Uterus (tissue), 2 donors: ENCODE results near the gene TUBA1B.

Experiments used
- POLR2A ChIP-seq, 2 donors: fragments of 450-650 bp; IDR thresholded peaks; one replicate each; pipeline ENCODE4 v1.6.1; 2016; ENCODE audit warnings: antibody characterized with exemption in 2 of 2, mild to moderate bottlenecking in 1 of 2, moderate library complexity in 1 of 2
- TF ChIP-seq, protein P1 (sequence below), 4 experiments: fragments of 200-600 bp in 2 of 4; fragments of 450-650 bp in 2 of 4; sonication (generic) in 2 of 4; IDR thresholded peaks; one replicate each; pipeline ENCODE4 v1.5.1; 2016 to 2019; ENCODE audit warnings: antibody characterized with exemption in 4 of 4, mild to moderate bottlenecking in 2 of 4, moderate library complexity in 1 of 4

DNA sequence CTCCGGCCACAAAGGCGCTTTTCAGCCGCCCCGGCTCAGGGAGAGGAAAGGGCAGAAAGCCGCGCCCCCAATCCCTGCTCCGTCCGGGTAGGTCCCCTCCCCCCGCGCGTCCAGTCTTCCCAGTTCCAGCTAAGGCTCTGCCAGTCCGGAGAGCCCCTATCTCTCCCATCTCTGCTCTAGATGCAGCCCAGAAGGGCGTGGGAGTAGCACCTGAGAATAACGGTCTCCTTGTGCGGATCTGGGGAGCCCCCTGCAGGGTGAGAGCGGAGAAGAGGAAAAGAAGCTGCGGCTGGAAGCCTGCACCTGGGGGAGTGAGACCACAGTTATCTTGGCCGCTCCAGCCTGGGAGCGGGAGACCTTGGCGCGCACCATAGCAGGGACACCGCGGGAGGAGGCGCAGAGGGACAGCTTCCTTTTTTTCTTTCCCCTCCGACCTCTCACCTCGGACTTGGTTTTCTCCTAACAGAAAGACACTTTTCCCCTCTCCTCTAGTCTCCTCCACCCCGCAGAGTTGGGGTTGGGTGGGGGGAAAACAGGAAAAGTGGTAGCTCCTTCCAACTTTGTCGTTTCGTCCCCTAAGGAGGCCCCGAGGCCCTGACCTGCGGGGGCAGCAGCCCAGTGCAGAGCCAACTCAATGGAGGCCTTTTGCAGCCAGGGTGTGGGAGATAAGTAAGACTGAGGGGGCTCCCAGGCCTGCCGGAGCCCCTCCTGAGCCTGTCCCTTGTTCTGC, 38.9 kb downstream of the TUBA1B start:
- no peak for TF ChIP-seq POLR2A (IDR thresholded peaks at IDR 0.05)
- TF ChIP-seq, protein P1, sequence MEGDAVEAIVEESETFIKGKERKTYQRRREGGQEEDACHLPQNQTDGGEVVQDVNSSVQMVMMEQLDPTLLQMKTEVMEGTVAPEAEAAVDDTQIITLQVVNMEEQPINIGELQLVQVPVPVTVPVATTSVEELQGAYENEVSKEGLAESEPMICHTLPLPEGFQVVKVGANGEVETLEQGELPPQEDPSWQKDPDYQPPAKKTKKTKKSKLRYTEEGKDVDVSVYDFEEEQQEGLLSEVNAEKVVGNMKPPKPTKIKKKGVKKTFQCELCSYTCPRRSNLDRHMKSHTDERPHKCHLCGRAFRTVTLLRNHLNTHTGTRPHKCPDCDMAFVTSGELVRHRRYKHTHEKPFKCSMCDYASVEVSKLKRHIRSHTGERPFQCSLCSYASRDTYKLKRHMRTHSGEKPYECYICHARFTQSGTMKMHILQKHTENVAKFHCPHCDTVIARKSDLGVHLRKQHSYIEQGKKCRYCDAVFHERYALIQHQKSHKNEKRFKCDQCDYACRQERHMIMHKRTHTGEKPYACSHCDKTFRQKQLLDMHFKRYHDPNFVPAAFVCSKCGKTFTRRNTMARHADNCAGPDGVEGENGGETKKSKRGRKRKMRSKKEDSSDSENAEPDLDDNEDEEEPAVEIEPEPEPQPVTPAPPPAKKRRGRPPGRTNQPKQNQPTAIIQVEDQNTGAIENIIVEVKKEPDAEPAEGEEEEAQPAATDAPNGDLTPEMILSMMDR (IDR thresholded peaks at IDR 0.05) = peak; percentile 48 to 54 (median 50)
